Measurements from ENCODE around the gene CDC42BPA.
"Not testable (repeated sequence)": the region's sequence is repeated elsewhere in the genome, so short reads cannot be mapped to it uniquely, and the experiment has no call there.

Gene CDC42BPA

DNA sequence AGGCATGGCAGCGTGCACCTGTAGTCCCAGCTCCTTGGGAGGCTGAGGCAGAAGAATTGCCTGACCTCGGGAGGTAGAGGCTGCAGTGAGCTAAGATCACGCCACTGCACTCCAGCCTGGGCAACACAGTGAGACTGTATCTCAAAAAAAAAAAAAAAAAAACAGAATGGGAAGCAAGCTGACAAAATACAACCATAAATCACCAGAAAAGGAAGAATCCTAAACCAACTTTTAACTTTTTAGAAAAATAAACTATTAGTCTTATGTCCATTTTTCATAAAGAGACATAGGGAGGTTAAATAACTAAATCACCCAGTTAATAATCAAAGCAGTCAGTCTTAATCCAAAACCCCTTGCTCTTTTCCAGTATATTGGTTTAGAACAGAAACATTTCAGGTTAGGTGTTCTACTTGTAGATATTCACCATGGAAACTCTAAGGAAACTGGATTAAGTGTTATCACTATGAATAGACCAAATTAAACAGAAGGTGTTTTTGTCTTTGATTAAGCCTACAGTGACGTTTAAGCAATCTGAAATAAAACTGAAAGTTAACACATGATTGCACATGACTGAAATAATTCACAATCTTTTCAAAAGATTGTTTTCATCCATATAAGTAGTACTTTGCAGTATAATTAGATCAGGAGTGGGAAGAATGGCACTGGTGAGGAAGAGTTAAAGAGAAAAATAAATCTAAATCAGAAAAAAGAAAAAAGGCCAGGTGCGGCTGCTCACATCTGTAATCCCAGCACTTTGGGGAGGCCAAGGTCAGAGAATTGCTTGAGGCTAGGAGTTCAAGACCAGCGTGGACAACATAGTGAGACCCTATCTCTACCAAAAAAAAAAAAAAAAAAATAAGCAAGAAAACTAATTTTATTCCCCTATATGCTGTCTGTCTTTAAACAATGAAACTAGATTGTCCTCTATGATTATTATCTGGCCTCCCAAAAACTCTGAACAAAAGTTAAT is 9.6 kb downstream of the CDC42BPA start:
- DNase-seq, result no peak

DNA sequence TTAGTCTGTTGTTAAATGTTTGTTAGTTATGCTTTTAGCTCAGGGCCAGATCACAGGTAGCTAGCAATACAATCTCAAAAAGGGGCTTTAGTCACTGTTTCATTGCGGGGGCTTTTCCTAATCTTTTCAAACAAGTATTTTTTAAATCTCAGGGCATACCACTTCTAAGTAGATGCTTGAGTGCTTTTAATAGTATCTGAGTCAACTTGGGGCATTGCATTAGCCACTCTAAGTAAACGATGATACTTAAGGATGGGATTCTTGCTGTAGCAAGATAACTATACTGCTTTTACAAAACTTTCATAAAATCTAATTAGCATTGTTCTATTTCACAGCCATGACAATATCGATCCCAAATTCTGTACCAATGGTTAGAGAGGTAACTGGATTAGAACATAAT is 11.6 kb downstream of the CDC42BPA start:
- no peak for DNase-seq

DNA sequence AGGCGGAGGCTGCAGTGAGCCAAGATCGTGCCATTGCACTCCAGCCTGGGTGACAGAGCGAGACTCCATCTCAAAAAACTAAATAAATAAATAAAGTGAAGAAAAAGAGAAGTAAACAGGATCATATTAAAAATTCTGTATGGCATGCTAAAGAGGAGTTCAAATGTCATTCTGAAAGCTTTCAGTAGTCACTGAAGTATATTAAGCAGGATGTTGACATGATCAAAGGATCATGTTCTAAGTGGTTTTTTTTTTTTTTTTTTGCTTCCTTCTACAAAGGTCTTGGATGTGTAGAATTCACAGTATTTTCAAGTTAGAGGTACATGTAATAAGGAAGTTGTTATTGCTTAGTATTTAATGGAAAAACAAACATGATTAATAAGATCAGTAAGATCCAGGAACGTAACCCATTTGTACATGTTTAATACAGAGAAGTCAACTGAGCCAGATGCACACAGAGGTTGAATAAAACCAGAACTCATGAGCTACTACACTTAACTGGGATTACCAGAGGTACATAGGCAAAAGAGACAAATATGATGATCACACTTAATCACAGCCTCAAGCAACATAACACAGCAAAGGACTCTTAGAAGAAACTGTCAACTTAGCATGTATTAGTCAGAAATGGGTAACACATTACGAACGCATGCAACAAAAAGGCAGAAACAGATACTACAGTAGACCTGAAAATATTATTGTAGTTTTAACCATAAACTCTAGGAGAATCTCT is 12.2 kb downstream of the CDC42BPA start:
- DNase-seq, result no peak

- DNase-seq, result no peak
Measured at GRCh38 chr1:227304665-227305064, 13.6 kb downstream of the CDC42BPA start.

GRCh38 chr1:227303662-227304061 is 14.6 kb downstream of the CDC42BPA start:
- DNase-seq, result no peak

DNA sequence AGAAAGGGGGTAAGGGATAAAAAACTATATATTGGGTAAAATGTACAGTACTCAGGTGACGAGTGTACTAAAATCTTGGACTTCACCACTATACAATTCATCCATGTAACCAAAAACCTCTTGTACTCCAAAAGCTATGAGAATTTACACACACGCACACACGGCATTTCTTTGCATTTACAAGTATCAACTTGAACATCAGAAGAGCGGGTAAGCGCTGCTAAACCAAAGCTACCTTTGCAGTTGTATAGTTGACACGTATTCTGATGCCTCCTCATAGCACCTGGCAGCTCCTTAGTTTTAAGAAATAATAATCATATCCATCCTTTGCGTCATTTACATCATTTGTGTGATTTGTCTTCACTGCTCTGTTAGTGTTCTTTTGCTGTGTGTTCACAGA is 17.6 kb downstream of the CDC42BPA start:
- no peak for DNase-seq

GRCh38 chr1:227299688-227300087 is 18.6 kb downstream of the CDC42BPA start:
- peak; percentile 6 for DNase-seq

- peak; percentile 56 for DNase-seq
Measured at GRCh38 chr1:227299241-227299627, 19.1 kb downstream of the CDC42BPA start.

GRCh38 chr1:227298512-227299240 is 19.6 kb downstream of the CDC42BPA start:
- DNase-seq, result no peak

DNA sequence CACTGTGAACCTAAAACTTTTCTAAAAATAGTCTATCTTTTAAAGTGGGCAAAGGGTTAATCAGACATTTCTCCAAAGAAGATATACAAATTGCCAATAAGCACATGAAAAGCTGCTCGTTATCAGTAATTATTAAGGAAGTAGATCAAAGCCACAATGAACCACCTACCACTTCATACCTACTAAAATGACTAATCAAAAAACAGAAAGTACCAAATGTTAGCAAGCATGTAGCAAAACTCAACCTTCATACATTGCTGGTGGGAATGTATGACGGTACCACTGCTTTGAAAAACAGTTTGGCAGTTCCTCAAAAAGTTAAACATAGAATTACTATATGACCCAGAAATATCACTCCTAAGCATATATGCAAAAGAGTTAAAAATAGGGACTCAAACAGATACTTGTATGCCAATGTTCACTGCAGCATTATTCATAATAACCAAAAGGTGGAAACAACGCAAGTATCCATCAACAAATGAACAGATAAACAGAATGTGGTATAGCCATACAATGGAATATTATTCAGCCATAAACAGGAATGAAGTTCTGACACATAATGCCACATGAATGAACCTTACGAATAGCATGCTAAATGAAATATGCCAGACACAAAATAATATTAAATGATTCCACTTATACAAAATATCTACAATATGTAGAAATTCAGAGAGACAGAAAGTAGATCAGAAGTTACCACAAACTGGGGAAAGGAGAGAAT is 21.1 kb downstream of the CDC42BPA start:
- DNase-seq, result no peak

GRCh38 chr1:227295609-227296008 is 22.7 kb downstream of the CDC42BPA start:
- no peak for DNase-seq

- no peak for DNase-seq
Measured at GRCh38 chr1:227285745-227286144, 32.5 kb downstream of the CDC42BPA start.

DNA sequence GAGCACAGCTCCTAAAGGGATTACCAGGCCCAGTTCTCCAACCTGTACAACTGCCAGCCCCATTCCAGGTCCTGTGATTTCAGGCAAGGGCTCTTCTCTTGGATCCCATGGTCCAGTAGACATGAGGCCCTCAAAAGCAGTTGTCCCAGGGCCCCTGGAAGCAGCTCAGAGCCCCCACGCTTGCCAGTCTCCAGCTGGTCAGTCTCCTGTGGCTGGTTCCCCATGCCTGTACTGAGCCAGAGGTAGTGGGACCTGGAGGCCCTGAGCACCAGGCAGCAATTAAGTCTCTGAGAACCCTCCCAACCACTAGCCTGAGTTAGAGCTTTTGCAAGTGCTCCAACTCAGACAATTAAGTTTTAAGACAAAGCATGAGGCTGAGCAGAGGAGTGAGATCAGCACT is 36.9 kb downstream of the CDC42BPA start:
- no peak for DNase-seq

GRCh38 chr1:227280836-227281235 is 37.5 kb downstream of the CDC42BPA start:
- no peak for DNase-seq

DNA sequence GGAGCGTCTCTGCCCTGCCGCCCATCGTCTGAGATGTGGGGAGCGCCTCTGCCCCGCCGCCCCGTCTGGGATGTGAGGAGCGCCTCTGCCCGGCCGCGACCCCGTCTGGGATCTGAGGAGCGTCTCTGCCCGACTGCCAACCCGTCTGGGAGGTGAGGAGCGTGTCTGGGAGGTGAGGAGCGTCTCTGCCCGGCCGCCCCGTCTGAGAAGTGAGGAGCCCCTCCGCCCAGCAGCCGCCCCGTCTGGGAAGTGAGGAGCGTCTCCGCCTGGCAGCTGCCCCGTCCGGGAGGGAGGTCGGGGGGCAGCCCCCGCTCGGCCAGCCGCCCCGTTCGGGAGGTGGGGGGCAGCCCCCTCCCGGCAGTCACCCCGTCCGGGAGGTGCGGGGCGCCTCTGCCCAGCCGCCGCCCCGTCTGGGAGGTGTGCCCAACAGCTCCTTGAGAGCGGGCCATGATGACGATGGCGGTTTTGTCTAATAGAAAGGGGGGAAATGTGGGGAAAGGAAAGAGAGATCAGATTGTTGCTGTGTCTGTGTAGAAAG is 42.1 kb downstream of the CDC42BPA start:
- not testable (repeated sequence) for DNase-seq

DNA sequence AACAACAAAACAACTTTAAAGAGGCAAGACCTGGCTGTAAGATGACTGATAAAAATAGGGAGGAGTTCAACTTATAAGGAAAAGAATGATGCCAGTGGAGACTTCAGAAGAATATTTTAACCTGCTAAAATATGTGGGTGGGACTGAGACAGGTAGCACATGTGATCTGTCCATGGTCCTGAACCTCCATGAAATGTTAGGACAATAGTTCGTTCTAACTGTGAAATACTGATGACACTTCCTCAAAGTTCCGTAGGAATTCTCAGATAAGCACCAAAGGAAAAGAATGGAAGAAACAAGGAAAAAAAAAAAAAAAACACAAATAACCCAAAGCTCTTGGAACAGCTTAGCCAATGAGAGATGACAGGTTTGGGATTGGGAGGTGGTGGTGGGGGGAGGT is 44.7 kb downstream of the CDC42BPA start:
- no peak for DNase-seq

- no peak for DNase-seq
Measured at GRCh38 chr1:227272428-227272827, 45.9 kb downstream of the CDC42BPA start.

- peak; percentile 22 for DNase-seq
Measured at GRCh38 chr1:227270554-227270953, 47.7 kb downstream of the CDC42BPA start.

GRCh38 chr1:227268943-227269342 is 49.3 kb downstream of the CDC42BPA start:
- DNase-seq, result no peak

DNA sequence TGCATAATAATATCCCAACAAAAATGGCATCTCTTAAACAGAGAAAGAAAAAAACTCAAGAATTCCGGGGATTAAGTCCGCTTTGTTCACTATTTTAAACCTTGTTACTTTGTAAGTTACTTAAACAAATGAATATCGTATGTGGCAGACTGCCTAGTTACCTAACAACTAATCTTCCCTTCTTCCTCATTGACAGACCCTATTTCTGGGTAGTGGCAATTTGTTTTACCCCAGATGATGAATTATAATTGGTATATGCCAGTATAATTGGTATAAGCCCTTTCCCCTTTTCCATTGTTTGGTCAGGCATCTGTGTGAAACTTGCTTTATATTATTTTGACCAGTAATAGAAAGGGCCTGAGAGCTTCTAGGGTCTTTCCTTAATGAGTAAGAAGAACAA is 52.4 kb downstream of the CDC42BPA start:
- DNase-seq, result no peak

DNA sequence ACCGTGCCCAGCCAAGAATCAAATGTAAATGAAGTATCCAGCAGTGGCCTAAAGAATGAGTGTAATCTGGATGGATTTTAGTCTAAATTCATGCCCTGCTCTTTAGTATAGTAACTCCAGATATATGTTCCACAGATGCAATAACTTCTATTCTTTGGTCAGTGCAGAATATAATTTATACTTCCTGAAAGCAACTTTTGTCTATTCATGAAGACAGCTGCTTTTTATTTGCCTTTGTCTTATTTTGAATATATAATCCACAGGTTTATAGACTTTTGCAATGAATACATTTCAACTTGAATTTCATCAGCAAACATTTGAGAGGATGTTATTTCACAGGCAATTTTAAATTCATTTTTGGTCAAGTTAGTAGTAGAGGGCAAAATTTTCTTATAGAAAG is 54.4 kb downstream of the CDC42BPA start:
- DNase-seq, result no peak

DNA sequence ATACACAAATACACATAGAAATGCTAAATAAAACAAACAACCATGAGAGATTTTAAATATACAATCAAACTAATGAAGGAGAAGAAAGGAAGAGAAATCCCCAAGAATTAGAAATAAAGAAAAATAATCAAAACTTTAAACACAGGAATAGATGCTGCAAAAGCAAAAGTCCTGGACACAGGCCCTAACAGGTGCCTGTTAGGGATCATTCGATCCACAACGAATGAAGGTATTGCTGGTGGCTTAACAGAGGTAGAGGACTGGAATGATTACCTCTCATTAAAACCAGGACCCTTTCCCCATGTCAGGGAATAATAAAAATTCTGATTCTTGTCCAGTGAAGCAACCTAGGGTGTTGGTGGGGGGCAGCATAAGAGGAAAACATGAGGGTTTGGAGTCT is 56.8 kb downstream of the CDC42BPA start:
- no peak for DNase-seq
